Activated naive CD4-positive, alpha-beta T cell (primary cell): ENCODE measurements around the gene AMN.
"Not testable (repeated sequence)": the region's sequence is repeated elsewhere in the genome, so short reads cannot be mapped to it uniquely, and the experiment has no call there.

Experiments
- DNase-seq, 4 experiments: peaks; one replicate each; lab custom pipeline; 2025; lab: John Stamatoyannopoulos, UW

The AMN gene

GRCh38 chr14:102911991-102912761 lies 10.3 kb upstream of the AMN start:
- no peak for DNase-seq

GRCh38 chr14:102913341-102914211 lies 8.9 kb upstream of the AMN start:
- no peak for DNase-seq

DNA sequence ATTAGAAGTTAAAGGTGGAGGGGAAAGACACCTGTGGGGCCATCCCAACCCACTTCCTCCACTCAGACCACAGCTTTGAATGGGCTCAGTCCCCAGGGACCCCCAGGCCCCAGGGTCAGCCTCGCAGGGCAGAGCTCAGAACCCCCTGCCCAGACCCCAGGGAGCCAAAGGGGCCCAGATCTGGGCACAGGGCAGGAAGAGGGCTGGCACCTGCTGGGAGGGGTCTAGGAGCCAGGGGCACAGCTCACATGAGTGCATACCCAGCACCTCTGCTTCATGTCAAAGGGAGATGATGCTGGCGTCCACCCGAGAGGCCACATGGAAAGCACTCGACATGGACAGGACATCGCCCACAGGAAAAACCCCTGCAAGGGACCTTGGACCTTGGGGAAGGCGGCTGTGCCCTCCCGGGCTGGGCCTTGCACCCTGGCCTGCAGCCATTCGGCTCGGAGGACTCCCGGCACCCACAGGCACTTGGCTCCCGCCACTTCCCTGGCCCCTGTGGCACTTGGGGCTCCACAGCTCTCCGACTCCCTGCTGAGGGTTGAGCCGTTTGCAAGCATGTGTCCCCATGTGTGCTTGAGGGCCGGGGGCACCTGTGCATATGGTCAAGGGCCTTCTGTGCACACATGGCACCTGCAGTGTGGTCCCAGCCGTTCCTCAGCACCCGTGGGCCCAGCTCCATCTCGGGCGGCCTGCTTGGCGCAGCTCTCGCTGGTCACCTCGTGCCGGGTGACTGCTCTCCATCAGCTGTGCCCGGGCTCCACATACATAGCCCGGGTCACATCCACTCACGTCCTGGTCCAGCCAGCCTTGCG lies 7.8 kb upstream of the AMN start:
- DNase-seq = no peak

GRCh38 chr14:102915292-102916110 lies 7.0 kb upstream of the AMN start:
- no peak for DNase-seq

GRCh38 chr14:102916347-102917055 lies 6.0 kb upstream of the AMN start:
- no peak for DNase-seq

GRCh38 chr14:102917056-102917385 lies 5.4 kb upstream of the AMN start:
- DNase-seq = no peak

- peak in 3 of 4 experiments; percentile 21 to 44 (median 22) for DNase-seq
Measured at GRCh38 chr14:102917469-102918211, 4.8 kb upstream of the AMN start.

- DNase-seq = no peak
Measured at GRCh38 chr14:102918438-102918837, 4.0 kb upstream of the AMN start.

DNA sequence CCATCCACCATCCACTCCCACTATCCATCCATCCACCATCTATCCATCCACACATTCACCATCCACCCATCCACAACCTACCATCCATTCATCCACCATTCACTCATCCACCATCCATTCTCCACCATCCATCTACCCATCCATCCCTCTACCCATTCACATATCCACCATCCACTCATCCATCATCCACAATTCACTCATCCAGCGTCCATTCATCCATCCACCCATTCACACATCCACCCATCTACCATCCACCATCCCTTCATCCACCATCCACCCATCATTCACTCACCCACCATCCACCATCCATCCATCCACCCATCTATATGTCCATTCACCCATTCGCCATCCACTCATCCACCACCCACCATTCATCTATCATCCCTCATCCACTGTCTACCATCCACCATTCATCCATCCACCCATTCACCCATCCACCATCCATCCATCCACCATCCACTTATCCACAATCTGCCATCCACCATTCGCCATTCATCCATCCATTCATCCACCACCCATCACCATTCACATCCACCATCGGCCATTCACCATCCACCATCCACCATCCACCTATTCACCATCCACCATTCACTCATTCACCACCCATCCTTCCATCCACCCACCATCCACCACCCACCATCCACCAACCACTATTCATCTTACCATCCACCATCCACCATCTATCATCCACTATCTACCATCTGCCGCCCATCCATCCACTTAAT lies 2.0 kb upstream of the AMN start:
- no peak for DNase-seq

- DNase-seq = no peak
Measured at GRCh38 chr14:102920998-102921304, 1.5 kb upstream of the AMN start.

DNA sequence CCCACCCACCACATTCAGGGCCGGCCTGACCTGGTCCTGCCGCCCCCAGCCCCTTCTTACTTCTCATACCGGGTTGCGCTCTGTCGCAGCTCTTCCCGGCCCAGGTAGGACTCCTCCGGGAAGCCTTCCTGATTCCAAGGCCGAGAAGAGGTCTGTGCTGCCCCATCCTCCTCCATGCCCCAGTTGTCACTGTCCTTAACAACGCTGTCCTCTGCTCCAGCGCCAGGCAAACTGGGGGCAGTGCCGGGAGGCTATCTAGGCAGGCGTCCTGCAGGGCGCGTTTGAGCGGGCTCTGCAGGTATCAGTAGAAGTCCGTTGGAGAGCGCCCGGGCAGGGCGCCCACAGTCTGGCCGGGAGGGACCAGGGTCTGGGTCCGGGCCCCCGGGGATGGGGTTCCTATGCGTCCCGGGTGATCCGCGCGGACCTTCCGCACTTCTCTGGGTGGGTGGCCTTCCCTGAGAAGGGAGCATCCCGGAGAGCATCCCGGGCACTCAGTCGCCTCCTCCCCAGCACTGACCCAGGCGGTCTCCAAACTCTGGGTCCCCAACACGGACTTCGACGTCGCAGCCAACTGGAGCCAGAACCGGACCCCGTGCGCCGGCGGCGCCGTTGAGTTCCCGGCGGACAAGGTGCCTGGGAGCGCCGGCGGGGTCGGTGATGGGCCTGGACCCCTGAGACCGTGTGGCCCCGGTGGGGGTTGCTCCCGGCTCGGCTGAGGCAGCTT lies 900 bp downstream of the AMN start:
- DNase-seq = no peak

DNA sequence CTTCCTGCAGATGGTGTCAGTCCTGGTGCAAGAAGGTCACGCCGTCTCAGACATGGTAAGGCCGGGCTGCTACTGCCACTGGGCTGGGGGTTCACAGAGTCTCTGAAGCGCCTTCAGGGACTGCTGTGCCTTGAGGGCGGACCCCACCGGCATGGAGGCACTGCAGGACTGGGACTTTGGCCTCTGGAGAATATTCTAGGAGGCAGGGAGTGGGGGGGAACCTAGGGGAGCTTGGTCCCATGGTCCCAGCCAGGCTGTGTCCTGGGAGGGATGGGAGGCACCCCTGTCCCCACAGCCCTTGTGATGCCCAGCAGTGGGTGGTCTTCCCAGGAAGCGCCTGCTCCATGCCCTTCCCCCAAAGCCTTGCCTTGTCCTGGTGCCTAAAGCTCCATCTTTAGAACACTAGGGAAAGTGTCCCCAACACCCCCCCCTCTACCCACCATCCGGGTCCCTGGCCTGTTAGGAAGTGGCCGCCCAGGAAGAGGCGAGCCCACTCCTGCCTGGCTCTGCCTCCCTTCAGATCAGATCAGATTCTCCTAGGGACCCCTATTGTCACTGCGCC lies 1.5 kb downstream of the AMN start:
- no peak for DNase-seq

DNA sequence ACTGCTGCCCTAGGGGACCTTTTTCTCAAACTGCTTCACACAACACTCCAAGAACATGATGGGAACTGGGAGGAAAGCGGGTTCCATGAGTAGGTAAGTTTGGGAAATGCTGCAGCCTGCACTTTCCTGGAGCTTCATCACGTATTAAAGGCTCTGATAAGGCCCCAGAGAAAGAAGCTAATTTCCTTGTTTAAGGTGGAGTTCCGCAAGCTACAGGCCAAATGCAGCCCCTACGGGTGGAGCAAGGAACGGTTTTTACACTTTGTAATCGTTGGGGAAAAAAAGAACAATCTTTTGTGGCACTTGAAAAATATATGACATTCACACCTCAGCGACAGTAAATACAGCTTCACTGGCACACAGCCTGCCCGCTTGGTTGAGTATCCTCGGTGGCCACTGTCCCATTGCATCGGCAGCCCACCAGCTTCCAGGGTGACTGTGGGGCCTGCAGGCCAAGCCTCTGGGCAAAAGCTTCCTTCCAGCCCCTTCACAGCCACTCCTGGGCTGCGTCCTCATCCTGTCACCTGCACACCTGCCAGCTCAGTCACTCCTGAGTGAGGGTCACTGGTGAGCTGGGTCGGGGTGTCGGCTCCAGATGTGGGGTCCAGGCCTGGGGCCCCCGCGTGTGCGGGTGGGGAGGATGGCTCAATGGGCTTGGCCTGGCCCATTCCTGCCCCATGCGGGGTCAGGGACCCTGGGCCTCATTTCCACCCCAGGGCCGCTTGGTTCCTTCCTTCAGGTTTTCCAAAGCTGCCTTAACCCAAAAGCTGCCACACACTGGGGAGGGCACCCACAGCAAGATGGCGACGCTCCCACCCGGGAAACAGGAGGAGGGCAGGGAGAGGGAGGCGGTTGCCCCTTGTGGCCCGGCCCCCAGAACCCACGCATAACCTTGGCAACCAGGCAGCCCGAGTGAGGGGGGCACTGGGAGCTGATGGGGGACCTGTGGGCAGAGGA lies 2.4 kb downstream of the AMN start:
- DNase-seq = no peak

DNA sequence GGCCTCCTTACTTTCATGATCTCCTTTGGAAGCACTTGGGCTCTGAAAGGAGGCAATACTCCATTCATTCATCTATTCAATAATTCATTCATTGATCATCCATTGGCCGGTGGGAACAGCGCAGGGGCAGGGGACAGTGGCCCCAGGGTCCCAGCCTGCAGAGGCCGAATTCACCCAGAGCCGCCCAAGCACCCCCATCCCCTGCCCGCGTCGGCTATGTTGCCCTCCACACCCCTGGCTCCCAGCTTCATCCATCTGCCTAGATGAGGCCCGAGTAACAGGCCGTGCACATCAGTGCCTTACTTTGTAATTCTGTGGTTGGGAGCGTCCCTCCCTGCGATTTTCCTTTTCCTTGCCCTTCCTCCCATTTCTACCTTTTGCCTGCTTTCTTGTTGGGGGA lies 3.2 kb downstream of the AMN start:
- DNase-seq = no peak

DNA sequence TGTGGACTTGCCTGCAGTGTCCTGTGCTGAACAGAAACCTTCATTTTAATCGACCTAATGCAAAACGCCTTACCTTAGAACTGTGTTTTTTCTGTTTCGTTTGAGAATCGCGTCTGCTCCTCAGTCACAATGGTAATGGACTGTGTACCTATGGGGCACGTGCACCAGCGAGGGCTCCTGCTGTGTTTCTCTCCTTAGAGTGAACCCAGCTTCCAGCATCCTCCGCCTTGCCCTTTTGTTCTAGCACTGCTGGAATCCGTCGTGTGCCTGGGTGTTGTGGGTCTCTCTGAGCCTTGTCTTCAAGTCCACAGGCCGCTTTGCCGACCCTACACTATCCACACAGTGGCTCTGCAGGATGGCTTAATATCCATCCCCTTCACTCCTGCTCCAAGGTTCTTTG lies 3.6 kb downstream of the AMN start:
- no peak for DNase-seq

GRCh38 chr14:102926840-102927239 lies 4.4 kb downstream of the AMN start:
- DNase-seq = not testable (repeated sequence)

GRCh38 chr14:102927346-102927877 lies 4.9 kb downstream of the AMN start:
- no peak for DNase-seq
